K562 (cell line): ENCODE measurements around the gene TBC1D5. TPM values are rescaled to one million over a fixed set of nuclear protein-coding genes. Genes with fewer than 3 reads are reported as not detected.

Source experiments
- ARHGAP35 ChIP-seq: fragments of 450-650 bp; IDR thresholded peaks from 2 replicates; pipeline ENCODE4 v1.6.1; 2018; ENCODE audit not compliant: partially characterized antibody
- GTF2E2 ChIP-seq: fragments of 200-800 bp; sonication (Bioruptor generic); IDR thresholded peaks from 2 replicates; pipeline ENCODE4 v1.6.1; 2016; ENCODE audit warnings: missing genetic modification characterization, missing compliant biosample characterization
- HDAC8 ChIP-seq: fragments of 450-650 bp; IDR thresholded peaks from 2 replicates; pipeline ENCODE4 v1.6.1; 2016; ENCODE audit warnings: mild to moderate bottlenecking, missing genetic modification characterization, moderate library complexity, missing compliant biosample characterization
- JUND ChIP-seq, 2 experiments: IDR thresholded peaks; 2 replicates in 1 of 2; 3 replicates in 1 of 2; pipeline ENCODE4 v1.6.1; 2011; ENCODE audit warnings: borderline replicate concordance in 2 of 2, low read depth in 2 of 2, low read length in 2 of 2, improper control_type of control experiment in 1 of 2, missing biosample characterization in 1 of 2, missing genetic modification characterization in 1 of 2, missing genetic modification reagents in 1 of 2
- MAFG ChIP-seq: fragments of 450-650 bp; conservative IDR thresholded peaks from 2 replicates; pipeline ENCODE4 v1.6.1; 2016; ENCODE audit warnings: missing genetic modification characterization, missing compliant biosample characterization
- POLR3G ChIP-seq: IDR thresholded peaks from 2 replicates; pipeline ENCODE4 v1.6.1; 2011; ENCODE audit not compliant: insufficient read length, insufficient replicate concordance; ENCODE audit errors: extremely low read depth
- SIRT6 ChIP-seq: IDR thresholded peaks from one replicate; pipeline ENCODE4 v1.6.1; 2012; ENCODE audit warnings: low read depth, mild to moderate bottlenecking, control low read depth, inconsistent platforms, low read length, moderate library complexity
- TAF15 ChIP-seq: fragments of 200-400 bp; formaldehyde crosslinking; IDR thresholded peaks from 2 replicates; pipeline ENCODE4 v1.6.1; 2017; ENCODE audit warnings: mild to moderate bottlenecking, low read depth, low read length, moderate library complexity
- ZNF197 ChIP-seq: fragments of 200-800 bp; sonication (Bioruptor generic); IDR thresholded peaks from 2 replicates; pipeline ENCODE4 v1.6.1; 2016; ENCODE audit warnings: low read depth, missing genetic modification characterization, missing compliant biosample characterization
- ZNF311 ChIP-seq: fragments of 250-450 bp; sonication (Bioruptor Pico); IDR thresholded peaks from 2 replicates; pipeline ENCODE4 v1.4.0; 2020; ENCODE audit warnings: mild to moderate bottlenecking, moderate library complexity
- ZNF41 ChIP-seq: fragments of 250-450 bp; sonication (Bioruptor Pico); conservative IDR thresholded peaks from 2 replicates; pipeline ENCODE4 v1.4.0; 2020; ENCODE audit warnings: mild to moderate bottlenecking
- polyA plus RNA-seq, 8 experiments: library from polyadenylated mRNA; depleted of rRNA in 4 of 8; stranded (reverse) in 5 of 8; unstranded in 3 of 8; fragments of >200 nt; fragmentation: Nextera tagmentation in 2 of 8; fragmentation: Illumina TruSeq in 1 of 8; extraction: Ambion mirVana in 2 of 8; extraction: Trizol in 1 of 8; gene quantifications; 2 replicates each; pipeline versions ENCODE4 v1.2.1 to v1.2.3, GENCODE V29; 2011 to 2014; ENCODE audit warnings: inconsistent platforms in 1 of 8, missing spikeins in 1 of 8
- total RNA-seq, 7 experiments: library from RNA; depleted of rRNA in 6 of 7; stranded (reverse); fragments of >200 nt in 6 of 7; fragmentation: Illumina TruSeq in 2 of 7; extraction: Trizol in 2 of 7; gene quantifications; 2 replicates each; pipeline versions ENCODE4 v1.2.1 to v1.2.3, GENCODE V29; 2011 to 2021; ENCODE audit warnings: low replicate concordance in 1 of 7
- TF ChIP-seq, protein P1 (sequence below): fragments of 450-650 bp; formaldehyde crosslinking; IDR thresholded peaks from 2 replicates; pipeline ENCODE4 v1.4.0; 2020; ENCODE audit warnings: mild to moderate bottlenecking, moderate library complexity
- TF ChIP-seq, protein P2 (sequence below): sonication (generic); formaldehyde crosslinking; IDR thresholded peaks from 2 replicates; pipeline ENCODE4 v1.8.1; 2023; ENCODE audit warnings: mild to moderate bottlenecking, missing genetic modification reagents
- TF ChIP-seq, protein P3 (sequence below), 3 experiments: IDR thresholded peaks in 2 of 3; conservative IDR thresholded peaks in 1 of 3; 2 replicates each; pipeline ENCODE4 v1.5.1; 2011 to 2012; ENCODE audit warnings: low read length in 3 of 3, mild to moderate bottlenecking in 3 of 3, control low read depth in 2 of 3, improper control_type of control experiment in 1 of 3, inconsistent platforms in 1 of 3, low read depth in 1 of 3, mixed read lengths in 1 of 3, moderate library complexity in 1 of 3; ENCODE audit not compliant: insufficient read depth in 2 of 3
- TF ChIP-seq, protein P4 (sequence below): fragments of 450-650 bp; IDR thresholded peaks from 2 replicates; pipeline ENCODE4 v1.6.1; 2017; ENCODE audit warnings: antibody characterized with exemption
- TF ChIP-seq, protein P5 (sequence below), 3 experiments: fragments of 200-800 bp in 1 of 3; sonication (Bioruptor generic) in 1 of 3; sonication (generic) in 1 of 3; formaldehyde crosslinking in 1 of 3; IDR thresholded peaks; 2 replicates each; pipeline versions ENCODE4 v1.6.1 to v1.8.0; 2016 to 2022; ENCODE audit warnings: mild to moderate bottlenecking in 2 of 3, missing compliant biosample characterization in 2 of 3, missing genetic modification characterization in 2 of 3, missing genetic modification reagents in 1 of 3

The TBC1D5 gene
- total and polyA plus RNA-seq, 9 of the 15 experiments (the other 6 are each of a cell fraction or from before 2014, with no cell fraction given) = 2.9 to 38.1 (median 25.6) TPM

DNA sequence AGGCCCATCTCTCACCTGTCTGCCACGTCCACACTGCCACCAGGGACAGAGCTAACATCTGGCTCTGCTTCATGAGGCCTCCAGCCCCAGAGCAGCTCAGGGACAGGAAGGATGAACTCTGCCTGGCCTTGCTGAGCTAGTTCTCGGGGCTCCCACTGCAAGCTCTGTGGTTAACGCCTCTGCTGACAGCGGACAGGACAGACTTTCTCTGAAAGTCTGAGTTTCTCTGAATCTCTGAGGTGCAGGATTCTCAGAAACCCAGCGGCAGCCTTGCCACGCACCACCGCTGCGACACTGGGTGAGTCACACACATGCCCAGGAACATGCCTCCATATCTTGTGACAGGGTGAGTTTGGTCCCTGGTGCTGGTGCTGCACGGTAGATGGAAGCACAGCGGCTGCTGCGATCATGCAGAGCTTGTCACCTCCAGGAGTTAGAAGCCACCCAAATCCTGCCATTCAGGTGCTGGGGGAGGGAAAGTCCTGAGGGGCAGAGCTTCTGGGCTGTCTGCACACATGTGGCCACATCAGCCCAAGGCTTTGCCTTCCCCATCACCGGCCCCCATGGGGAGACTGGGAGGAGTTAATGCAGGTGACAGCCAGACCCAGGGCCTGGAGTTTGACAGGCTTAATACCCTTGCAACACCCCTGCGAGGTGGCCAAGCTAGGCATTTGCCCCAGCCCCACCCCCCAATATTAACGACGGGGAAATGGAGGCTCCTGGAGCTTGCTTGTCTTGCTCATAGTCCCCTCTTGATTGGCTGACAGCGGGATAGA is 590.6 kb downstream of the TBC1D5 start (continued):
- TF ChIP-seq JUND (IDR thresholded peaks at IDR 0.05; ENCODE audit: borderline replicate concordance, low read depth, low read length) = peak; percentile 84
- TF ChIP-seq JUND (tag; IDR thresholded peaks at IDR 0.05; ENCODE audit: borderline replicate concordance, low read depth, low read length) = peak; percentile 80; the same call in 2 of the 3 replicates
- TF ChIP-seq ZNF41 = no peak
- TF ChIP-seq, protein P1, sequence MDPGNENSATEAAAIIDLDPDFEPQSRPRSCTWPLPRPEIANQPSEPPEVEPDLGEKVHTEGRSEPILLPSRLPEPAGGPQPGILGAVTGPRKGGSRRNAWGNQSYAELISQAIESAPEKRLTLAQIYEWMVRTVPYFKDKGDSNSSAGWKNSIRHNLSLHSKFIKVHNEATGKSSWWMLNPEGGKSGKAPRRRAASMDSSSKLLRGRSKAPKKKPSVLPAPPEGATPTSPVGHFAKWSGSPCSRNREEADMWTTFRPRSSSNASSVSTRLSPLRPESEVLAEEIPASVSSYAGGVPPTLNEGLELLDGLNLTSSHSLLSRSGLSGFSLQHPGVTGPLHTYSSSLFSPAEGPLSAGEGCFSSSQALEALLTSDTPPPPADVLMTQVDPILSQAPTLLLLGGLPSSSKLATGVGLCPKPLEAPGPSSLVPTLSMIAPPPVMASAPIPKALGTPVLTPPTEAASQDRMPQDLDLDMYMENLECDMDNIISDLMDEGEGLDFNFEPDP (CRISPR knock-in tag) = no peak
- no peak for TF ChIP-seq SIRT6
- TF ChIP-seq, protein P2, sequence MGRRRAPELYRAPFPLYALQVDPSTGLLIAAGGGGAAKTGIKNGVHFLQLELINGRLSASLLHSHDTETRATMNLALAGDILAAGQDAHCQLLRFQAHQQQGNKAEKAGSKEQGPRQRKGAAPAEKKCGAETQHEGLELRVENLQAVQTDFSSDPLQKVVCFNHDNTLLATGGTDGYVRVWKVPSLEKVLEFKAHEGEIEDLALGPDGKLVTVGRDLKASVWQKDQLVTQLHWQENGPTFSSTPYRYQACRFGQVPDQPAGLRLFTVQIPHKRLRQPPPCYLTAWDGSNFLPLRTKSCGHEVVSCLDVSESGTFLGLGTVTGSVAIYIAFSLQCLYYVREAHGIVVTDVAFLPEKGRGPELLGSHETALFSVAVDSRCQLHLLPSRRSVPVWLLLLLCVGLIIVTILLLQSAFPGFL (CRISPR knock-in tag) = no peak
- TF ChIP-seq, protein P3, sequence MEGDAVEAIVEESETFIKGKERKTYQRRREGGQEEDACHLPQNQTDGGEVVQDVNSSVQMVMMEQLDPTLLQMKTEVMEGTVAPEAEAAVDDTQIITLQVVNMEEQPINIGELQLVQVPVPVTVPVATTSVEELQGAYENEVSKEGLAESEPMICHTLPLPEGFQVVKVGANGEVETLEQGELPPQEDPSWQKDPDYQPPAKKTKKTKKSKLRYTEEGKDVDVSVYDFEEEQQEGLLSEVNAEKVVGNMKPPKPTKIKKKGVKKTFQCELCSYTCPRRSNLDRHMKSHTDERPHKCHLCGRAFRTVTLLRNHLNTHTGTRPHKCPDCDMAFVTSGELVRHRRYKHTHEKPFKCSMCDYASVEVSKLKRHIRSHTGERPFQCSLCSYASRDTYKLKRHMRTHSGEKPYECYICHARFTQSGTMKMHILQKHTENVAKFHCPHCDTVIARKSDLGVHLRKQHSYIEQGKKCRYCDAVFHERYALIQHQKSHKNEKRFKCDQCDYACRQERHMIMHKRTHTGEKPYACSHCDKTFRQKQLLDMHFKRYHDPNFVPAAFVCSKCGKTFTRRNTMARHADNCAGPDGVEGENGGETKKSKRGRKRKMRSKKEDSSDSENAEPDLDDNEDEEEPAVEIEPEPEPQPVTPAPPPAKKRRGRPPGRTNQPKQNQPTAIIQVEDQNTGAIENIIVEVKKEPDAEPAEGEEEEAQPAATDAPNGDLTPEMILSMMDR (IDR thresholded peaks at IDR 0.05 in 2 of 3, conservative IDR thresholded peaks at IDR 0.05 in 1 of 3; ENCODE audit: insufficient read depth in 2 of 3, low read depth in 1 of 3, low read length in 3 of 3) = no peak
- no peak for TF ChIP-seq MAFG (tag)
- no peak for TF ChIP-seq GTF2E2
- TF ChIP-seq HDAC8 (tag) = no peak
- TF ChIP-seq ZNF197 (CRISPR knock-in tag) = no peak
- TF ChIP-seq, protein P4, sequence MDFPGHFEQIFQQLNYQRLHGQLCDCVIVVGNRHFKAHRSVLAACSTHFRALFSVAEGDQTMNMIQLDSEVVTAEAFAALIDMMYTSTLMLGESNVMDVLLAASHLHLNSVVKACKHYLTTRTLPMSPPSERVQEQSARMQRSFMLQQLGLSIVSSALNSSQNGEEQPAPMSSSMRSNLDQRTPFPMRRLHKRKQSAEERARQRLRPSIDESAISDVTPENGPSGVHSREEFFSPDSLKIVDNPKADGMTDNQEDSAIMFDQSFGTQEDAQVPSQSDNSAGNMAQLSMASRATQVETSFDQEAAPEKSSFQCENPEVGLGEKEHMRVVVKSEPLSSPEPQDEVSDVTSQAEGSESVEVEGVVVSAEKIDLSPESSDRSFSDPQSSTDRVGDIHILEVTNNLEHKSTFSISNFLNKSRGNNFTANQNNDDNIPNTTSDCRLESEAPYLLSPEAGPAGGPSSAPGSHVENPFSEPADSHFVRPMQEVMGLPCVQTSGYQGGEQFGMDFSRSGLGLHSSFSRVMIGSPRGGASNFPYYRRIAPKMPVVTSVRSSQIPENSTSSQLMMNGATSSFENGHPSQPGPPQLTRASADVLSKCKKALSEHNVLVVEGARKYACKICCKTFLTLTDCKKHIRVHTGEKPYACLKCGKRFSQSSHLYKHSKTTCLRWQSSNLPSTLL = no peak
- TF ChIP-seq ZNF311 (CRISPR knock-in tag) = no peak
- TF ChIP-seq TAF15 = no peak
- TF ChIP-seq, protein P5, sequence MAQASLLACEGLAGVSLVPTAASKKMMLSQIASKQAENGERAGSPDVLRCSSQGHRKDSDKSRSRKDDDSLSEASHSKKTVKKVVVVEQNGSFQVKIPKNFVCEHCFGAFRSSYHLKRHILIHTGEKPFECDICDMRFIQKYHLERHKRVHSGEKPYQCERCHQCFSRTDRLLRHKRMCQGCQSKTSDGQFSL (CRISPR knock-in tag; IDR thresholded peaks at IDR 0.05) = no peak
- TF ChIP-seq, protein P5 (tag; IDR thresholded peaks at IDR 0.05) = no peak
- no peak for TF ChIP-seq POLR3G
- TF ChIP-seq ARHGAP35 = no peak
- TF ChIP-seq, all 486 proteins: peak for 20
